Measurements from ENCODE around the gene MTHFR.

The MTHFR gene

GRCh38 chr1:11759791-11760190, 46.0 kb downstream of the MTHFR start:
- DNase-seq (ENCODE audit: low read depth in 2 of 2), result no peak

GRCh38 chr1:11757047-11757446, 48.7 kb downstream of the MTHFR start:
- no peak for DNase-seq (ENCODE audit: low read depth in 2 of 2)

GRCh38 chr1:11753555-11754208, 52.1 kb downstream of the MTHFR start:
- no peak for DNase-seq (ENCODE audit: low read depth in 2 of 2)

- no peak for DNase-seq (ENCODE audit: low read depth in 2 of 2)
Measured at GRCh38 chr1:11752359-11753088, 53.2 kb downstream of the MTHFR start.

- no peak for DNase-seq (ENCODE audit: low read depth in 2 of 2)
Measured at GRCh38 chr1:11751087-11751486, 54.7 kb downstream of the MTHFR start.

- no peak for DNase-seq (ENCODE audit: low read depth in 2 of 2)
Measured at GRCh38 chr1:11749996-11750395, 55.8 kb downstream of the MTHFR start.

GRCh38 chr1:11749203-11749689, 56.5 kb downstream of the MTHFR start:
- no peak for DNase-seq (ENCODE audit: low read depth in 2 of 2)

GRCh38 chr1:11748294-11749202, 57.2 kb downstream of the MTHFR start:
- no peak for DNase-seq (ENCODE audit: low read depth in 2 of 2)

- no peak for DNase-seq (ENCODE audit: low read depth in 2 of 2)
Measured at GRCh38 chr1:11746795-11747487, 58.8 kb downstream of the MTHFR start.

- no peak for DNase-seq (ENCODE audit: low read depth in 2 of 2)
Measured at GRCh38 chr1:11746092-11746491, 59.7 kb downstream of the MTHFR start.

GRCh38 chr1:11744287-11744686, 61.5 kb downstream of the MTHFR start:
- no peak for DNase-seq (ENCODE audit: low read depth in 2 of 2)

- no peak for DNase-seq (ENCODE audit: low read depth in 2 of 2)
Measured at GRCh38 chr1:11741919-11742558, 63.7 kb downstream of the MTHFR start.

- DNase-seq (ENCODE audit: low read depth in 2 of 2), result no peak
Measured at GRCh38 chr1:11741482-11741881, 64.3 kb downstream of the MTHFR start.

- DNase-seq (ENCODE audit: low read depth in 2 of 2), result no peak
Measured at GRCh38 chr1:11740258-11741192, 65.2 kb downstream of the MTHFR start.

- DNase-seq (ENCODE audit: low read depth in 2 of 2), result no peak
Measured at GRCh38 chr1:11738783-11739182, 67.0 kb downstream of the MTHFR start.

GRCh38 chr1:11738096-11738495, 67.7 kb downstream of the MTHFR start:
- DNase-seq (ENCODE audit: low read depth in 2 of 2), result no peak

- DNase-seq (ENCODE audit: low read depth in 2 of 2), result peak in 1 of 2 donors; percentile 15
Measured at GRCh38 chr1:11736746-11737639, 68.8 kb downstream of the MTHFR start.

- peak; percentile 73 to 75 for DNase-seq (ENCODE audit: low read depth in 2 of 2)
Measured at GRCh38 chr1:11735854-11736745, 69.7 kb downstream of the MTHFR start, which contains the start of gene AGTRAP. Gene AGTRAP, plus strand, starts transcription at chr1:11736136. Its CDS starts 73 bp downstream, at chr1:11736209.
